HepG2 (cell line): ENCODE results near the gene NDST1. TPM values are rescaled to one million over a fixed set of nuclear protein-coding genes. Genes with fewer than 3 reads are reported as not detected.
A peak's percentile ranks its signal among the peaks of the same experiment; 100 is the strongest.

Experiments used
- BORCS8-MEF2B ChIP-seq: sonication (generic); formaldehyde crosslinking; IDR thresholded peaks from 2 replicates; pipeline ENCODE4 v1.8.0; 2022; ENCODE audit warnings: mild to moderate bottlenecking, missing genetic modification reagents
- CAMTA2 ChIP-seq: sonication (generic); formaldehyde crosslinking; IDR thresholded peaks from 2 replicates; pipeline ENCODE4 v1.4.0; 2020; ENCODE audit warnings: mild to moderate bottlenecking, missing genetic modification reagents, borderline replicate concordance
- CBX5 ChIP-seq: sonication (generic); formaldehyde crosslinking; IDR thresholded peaks from 2 replicates; pipeline ENCODE4 v1.4.0; 2020; ENCODE audit warnings: missing genetic modification reagents, borderline replicate concordance
- CEBPG ChIP-seq: IDR thresholded peaks from 2 replicates; pipeline ENCODE4 v1.6.1; 2016
- CREB1 ChIP-seq, 2 experiments: fragments of 450-650 bp in 1 of 2; IDR thresholded peaks; 2 replicates each; pipeline ENCODE4 v1.6.1; 2016 to 2017; ENCODE audit warnings: control low read depth in 1 of 2, mild to moderate bottlenecking in 1 of 2, missing compliant biosample characterization in 1 of 2, missing genetic modification characterization in 1 of 2
- EZH2 ChIP-seq: conservative IDR thresholded peaks from 2 replicates; pipeline ENCODE4 v1.6.1; 2012; ENCODE audit warnings: mild to moderate bottlenecking, low read depth, low read length, moderate library complexity
- GABPB1 ChIP-seq: IDR thresholded peaks from 2 replicates; pipeline ENCODE4 v1.6.1; 2016; ENCODE audit warnings: mild to moderate bottlenecking, missing genetic modification reagents, moderate library complexity, missing compliant biosample characterization
- JDP2 ChIP-seq: sonication (generic); formaldehyde crosslinking; IDR thresholded peaks from 2 replicates; pipeline ENCODE4 v1.8.1; 2022; ENCODE audit warnings: missing genetic modification reagents, borderline replicate concordance
- KLF16 ChIP-seq, 2 experiments: sonication (generic) in 1 of 2; formaldehyde crosslinking in 1 of 2; IDR thresholded peaks; 2 replicates each; pipeline versions ENCODE4 v1.6.1 to v1.8.0; 2016 to 2023; ENCODE audit warnings: missing genetic modification reagents in 2 of 2, missing compliant biosample characterization in 1 of 2
- MED1 ChIP-seq: sonication (generic); formaldehyde crosslinking; IDR thresholded peaks from 2 replicates; pipeline ENCODE4 v1.4.0; 2020; ENCODE audit warnings: missing genetic modification reagents
- NONO ChIP-seq, 2 experiments: fragments of 450-650 bp in 1 of 2; sonication (generic) in 1 of 2; formaldehyde crosslinking in 1 of 2; IDR thresholded peaks in 1 of 2; conservative IDR thresholded peaks in 1 of 2; 2 replicates each; pipeline versions ENCODE4 v1.6.1 to v1.8.0; 2017 to 2022; ENCODE audit warnings: mild to moderate bottlenecking in 1 of 2, missing genetic modification reagents in 1 of 2, moderate library complexity in 1 of 2
- SOX6 ChIP-seq, 2 experiments: fragments of 450-650 bp in 1 of 2; sonication (generic) in 1 of 2; formaldehyde crosslinking in 1 of 2; IDR thresholded peaks; 2 replicates each; pipeline versions ENCODE4 v1.4.0 to v1.6.1; 2017 to 2020; ENCODE audit warnings: antibody characterized with exemption in 1 of 2, mild to moderate bottlenecking in 1 of 2, missing genetic modification reagents in 1 of 2
- SRF ChIP-seq: IDR thresholded peaks from 2 replicates; pipeline ENCODE4 v1.6.1; 2011; ENCODE audit warnings: mild to moderate bottlenecking, low read depth, low read length, moderate library complexity
- STAG1 ChIP-seq: sonication (generic); formaldehyde crosslinking; IDR thresholded peaks from 2 replicates; pipeline ENCODE4 v1.4.0; 2020; ENCODE audit warnings: missing genetic modification reagents
- XRCC5 ChIP-seq: fragments of 200-400 bp; formaldehyde crosslinking; optimal IDR thresholded peaks from 2 replicates; pipeline ENCODE3; 2017; ENCODE audit warnings: mild to moderate bottlenecking, low read length
- ZNF234 ChIP-seq: sonication (generic); formaldehyde crosslinking; conservative IDR thresholded peaks from 2 replicates; pipeline ENCODE4 v1.5.1; 2020; ENCODE audit warnings: mild to moderate bottlenecking, missing genetic modification reagents
- ZNF780A ChIP-seq: sonication (generic); formaldehyde crosslinking; IDR thresholded peaks from 2 replicates; pipeline ENCODE4 v1.8.0; 2022; ENCODE audit warnings: mild to moderate bottlenecking, missing genetic modification reagents, moderate library complexity
- polyA plus RNA-seq, 8 experiments: library from polyadenylated mRNA; depleted of rRNA in 3 of 8; stranded (reverse) in 7 of 8; unstranded in 1 of 8; fragments of >200 nt; fragmentation: Illumina TruSeq in 4 of 8; extraction: Trizol in 4 of 8; gene quantifications; 2 replicates each; pipeline versions ENCODE4 v1.2.1 to v1.2.3, GENCODE V29; 2011 to 2016; ENCODE audit warnings: low read depth in 4 of 8, missing spikeins in 1 of 8, mixed read lengths in 1 of 8; ENCODE audit not compliant: insufficient read depth in 1 of 8
- total RNA-seq, 5 experiments: library from RNA; depleted of rRNA; stranded (reverse); fragments of >200 nt; fragmentation: Illumina TruSeq; extraction: Trizol; gene quantifications; 2 replicates each; pipeline ENCODE4 v1.2.3, GENCODE V29; 2016; ENCODE audit warnings: low read depth in 1 of 5
- TF ChIP-seq, protein P1 (sequence below): sonication (generic); formaldehyde crosslinking; IDR thresholded peaks from 2 replicates; pipeline ENCODE4 v1.8.1; 2023; ENCODE audit warnings: mild to moderate bottlenecking, missing genetic modification reagents, borderline replicate concordance
- TF ChIP-seq, protein P2 (sequence below): sonication (generic); formaldehyde crosslinking; IDR thresholded peaks from 2 replicates; pipeline ENCODE4 v1.4.0; 2020; ENCODE audit warnings: missing genetic modification reagents
- TF ChIP-seq, protein P3 (sequence below): sonication (generic); formaldehyde crosslinking; IDR thresholded peaks from 2 replicates; pipeline ENCODE4 v1.4.0; 2020; ENCODE audit warnings: missing genetic modification reagents
- TF ChIP-seq, protein P4 (sequence below): IDR thresholded peaks from 2 replicates; pipeline ENCODE4 v1.6.1; 2016; ENCODE audit warnings: low read depth

The NDST1 gene
- total and polyA plus RNA-seq, 2 of the 13 experiments (the other 11 are each of a cell fraction or from before 2014, with no cell fraction given) = 23.8 to 26.2 TPM

DNA sequence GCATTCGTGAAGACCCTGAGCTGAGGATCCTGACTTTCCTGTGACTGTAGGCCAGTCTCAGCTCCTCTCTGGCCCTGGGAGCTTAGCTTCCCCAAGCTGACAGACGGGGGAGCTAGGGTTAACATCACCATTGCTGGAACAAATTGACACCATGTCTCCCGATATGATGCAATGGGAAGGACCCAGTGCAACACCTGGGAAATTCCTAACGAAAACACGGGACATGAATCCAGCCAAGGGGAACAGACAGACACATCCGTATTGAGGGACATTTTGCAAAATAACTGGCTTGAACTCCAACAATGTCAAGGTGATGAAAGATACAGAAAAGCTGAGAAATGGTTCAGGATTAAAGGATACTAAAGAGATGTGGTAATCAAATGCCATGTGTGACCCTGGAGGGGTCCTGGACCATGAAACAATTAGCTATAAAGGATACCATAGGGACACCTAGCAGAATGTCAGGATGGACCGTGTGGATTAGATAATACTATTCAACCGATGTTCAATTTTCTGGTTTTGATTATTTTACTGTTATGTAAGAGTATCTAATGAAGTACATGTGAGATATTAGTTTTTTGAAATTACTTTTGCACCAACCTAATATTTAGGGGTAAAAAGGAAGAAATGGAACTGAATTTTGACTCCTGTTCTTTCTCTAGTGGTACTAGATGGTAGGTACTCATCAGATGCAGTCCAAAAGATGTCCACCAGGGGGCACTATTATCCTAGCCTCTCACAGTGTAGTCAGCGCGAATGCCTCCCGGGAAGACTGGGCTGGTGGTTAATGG is 52.7 kb downstream of the NDST1 start (continued):
- TF ChIP-seq SRF = no peak
- TF ChIP-seq MED1 (CRISPR knock-in tag) = peak; percentile 31; the same call in 1 of the 2 replicates
- no peak for TF ChIP-seq NONO (IDR thresholded peaks at IDR 0.05)
- 0 out of 2 replicates have a peak, but pooled peaks have one; percentile 20 for TF ChIP-seq NONO (CRISPR knock-in tag; conservative IDR thresholded peaks at IDR 0.05)
- no peak for TF ChIP-seq GABPB1 (CRISPR knock-in tag)
- peak in 1 of 2 experiments; percentile 2; a peak in 1 of 4 replicates for TF ChIP-seq KLF16 (CRISPR knock-in tag; IDR thresholded peaks at IDR 0.05)
- peak; percentile 33; the same call in 1 of the 2 replicates for TF ChIP-seq BORCS8-MEF2B (CRISPR knock-in tag)
- no peak for TF ChIP-seq ZNF234 (CRISPR knock-in tag)
- TF ChIP-seq CREB1 (IDR thresholded peaks at IDR 0.05) = 0 out of 2 replicates have a peak, but pooled peaks have one; percentile 3
- no peak for TF ChIP-seq CREB1 (CRISPR knock-in tag; IDR thresholded peaks at IDR 0.05)
- TF ChIP-seq EZH2 = no peak
- TF ChIP-seq STAG1 (CRISPR knock-in tag) = peak; percentile 86
- 0 out of 2 replicates have a peak, but pooled peaks have one; percentile 25 for TF ChIP-seq ZNF780A (CRISPR knock-in tag)
- TF ChIP-seq CBX5 (CRISPR knock-in tag) = no peak
- no peak for TF ChIP-seq JDP2 (CRISPR knock-in tag)
- TF ChIP-seq CEBPG (CRISPR knock-in tag) = peak; percentile 94
- TF ChIP-seq, protein P1, sequence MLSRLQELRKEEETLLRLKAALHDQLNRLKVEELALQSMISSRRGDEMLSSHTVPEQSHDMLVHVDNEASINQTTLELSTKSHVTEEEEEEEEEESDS = no peak
- TF ChIP-seq SOX6 (IDR thresholded peaks at IDR 0.05) = no peak
- peak; percentile 26; the same call in 1 of the 2 replicates for TF ChIP-seq SOX6 (CRISPR knock-in tag; IDR thresholded peaks at IDR 0.05)
- TF ChIP-seq XRCC5 = peak; percentile 26
- TF ChIP-seq, protein P2, sequence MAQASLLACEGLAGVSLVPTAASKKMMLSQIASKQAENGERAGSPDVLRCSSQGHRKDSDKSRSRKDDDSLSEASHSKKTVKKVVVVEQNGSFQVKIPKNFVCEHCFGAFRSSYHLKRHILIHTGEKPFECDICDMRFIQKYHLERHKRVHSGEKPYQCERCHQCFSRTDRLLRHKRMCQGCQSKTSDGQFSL (CRISPR knock-in tag) = no peak
- TF ChIP-seq, protein P3, sequence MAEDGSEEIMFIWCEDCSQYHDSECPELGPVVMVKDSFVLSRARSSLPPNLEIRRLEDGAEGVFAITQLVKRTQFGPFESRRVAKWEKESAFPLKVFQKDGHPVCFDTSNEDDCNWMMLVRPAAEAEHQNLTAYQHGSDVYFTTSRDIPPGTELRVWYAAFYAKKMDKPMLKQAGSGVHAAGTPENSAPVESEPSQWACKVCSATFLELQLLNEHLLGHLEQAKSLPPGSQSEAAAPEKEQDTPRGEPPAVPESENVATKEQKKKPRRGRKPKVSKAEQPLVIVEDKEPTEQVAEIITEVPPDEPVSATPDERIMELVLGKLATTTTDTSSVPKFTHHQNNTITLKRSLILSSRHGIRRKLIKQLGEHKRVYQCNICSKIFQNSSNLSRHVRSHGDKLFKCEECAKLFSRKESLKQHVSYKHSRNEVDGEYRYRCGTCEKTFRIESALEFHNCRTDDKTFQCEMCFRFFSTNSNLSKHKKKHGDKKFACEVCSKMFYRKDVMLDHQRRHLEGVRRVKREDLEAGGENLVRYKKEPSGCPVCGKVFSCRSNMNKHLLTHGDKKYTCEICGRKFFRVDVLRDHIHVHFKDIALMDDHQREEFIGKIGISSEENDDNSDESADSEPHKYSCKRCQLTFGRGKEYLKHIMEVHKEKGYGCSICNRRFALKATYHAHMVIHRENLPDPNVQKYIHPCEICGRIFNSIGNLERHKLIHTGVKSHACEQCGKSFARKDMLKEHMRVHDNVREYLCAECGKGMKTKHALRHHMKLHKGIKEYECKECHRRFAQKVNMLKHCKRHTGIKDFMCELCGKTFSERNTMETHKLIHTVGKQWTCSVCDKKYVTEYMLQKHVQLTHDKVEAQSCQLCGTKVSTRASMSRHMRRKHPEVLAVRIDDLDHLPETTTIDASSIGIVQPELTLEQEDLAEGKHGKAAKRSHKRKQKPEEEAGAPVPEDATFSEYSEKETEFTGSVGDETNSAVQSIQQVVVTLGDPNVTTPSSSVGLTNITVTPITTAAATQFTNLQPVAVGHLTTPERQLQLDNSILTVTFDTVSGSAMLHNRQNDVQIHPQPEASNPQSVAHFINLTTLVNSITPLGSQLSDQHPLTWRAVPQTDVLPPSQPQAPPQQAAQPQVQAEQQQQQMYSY (CRISPR knock-in tag) = peak; percentile 87
- TF ChIP-seq, protein P4, sequence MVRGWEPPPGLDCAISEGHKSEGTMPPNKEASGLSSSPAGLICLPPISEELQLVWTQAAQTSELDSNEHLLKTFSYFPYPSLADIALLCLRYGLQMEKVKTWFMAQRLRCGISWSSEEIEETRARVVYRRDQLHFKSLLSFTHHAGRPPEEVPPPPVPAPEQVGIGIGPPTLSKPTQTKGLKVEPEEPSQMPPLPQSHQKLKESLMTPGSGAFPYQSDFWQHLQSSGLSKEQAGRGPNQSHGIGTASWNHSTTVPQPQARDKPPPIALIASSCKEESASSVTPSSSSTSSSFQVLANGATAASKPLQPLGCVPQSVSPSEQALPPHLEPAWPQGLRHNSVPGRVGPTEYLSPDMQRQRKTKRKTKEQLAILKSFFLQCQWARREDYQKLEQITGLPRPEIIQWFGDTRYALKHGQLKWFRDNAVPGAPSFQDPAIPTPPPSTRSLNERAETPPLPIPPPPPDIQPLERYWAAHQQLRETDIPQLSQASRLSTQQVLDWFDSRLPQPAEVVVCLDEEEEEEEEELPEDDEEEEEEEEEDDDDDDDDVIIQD = no peak
- no peak for TF ChIP-seq CAMTA2 (CRISPR knock-in tag)
